Testis (tissue), 3 donors: ENCODE data around the gene TPM4. TPM values are rescaled to one million over a fixed set of nuclear protein-coding genes. Genes with fewer than 3 reads are reported as not detected.
"Not testable (repeated sequence)": the region's sequence is repeated elsewhere in the genome, so short reads cannot be mapped to it uniquely, and the experiment has no call there.

Experiments
- DNase-seq: peaks from one replicate; pipeline ENCODE4 v3.0.0-alpha.2; 2019
- H3K27ac ChIP-seq, 2 donors: fragments of 200-600 bp; sonication (generic); one replicate each; pipeline ENCODE4 v1.5.1; 2019
- H3K27me3 ChIP-seq: fragments of 200-600 bp; sonication (generic); one replicate; pipeline ENCODE4 v1.5.1; 2019
- H3K36me3 ChIP-seq: fragments of 200-600 bp; sonication (generic); one replicate; pipeline ENCODE4 v1.5.1; 2017; ENCODE audit warnings: low read depth; ENCODE audit errors: missing control alignments
- H3K4me1 ChIP-seq: fragments of 200-600 bp; sonication (generic); one replicate; pipeline ENCODE4 v1.5.1; 2019
- H3K4me3 ChIP-seq, 2 donors: fragments of 200-600 bp; sonication (generic); one replicate each; pipeline ENCODE4 v1.5.1; 2017 to 2019
- H3K9me3 ChIP-seq: fragments of 200-600 bp; sonication (generic); one replicate; pipeline ENCODE4 v1.5.1; 2017
- CTCF ChIP-seq, 3 experiments: fragments of 450-650 bp in 2 of 3; fragments of 200-600 bp in 1 of 3; sonication (generic) in 1 of 3; IDR thresholded peaks; one replicate each; pipeline ENCODE4 v1.5.1; 2016 to 2019; ENCODE audit warnings: antibody characterized with exemption in 3 of 3, mild to moderate bottlenecking in 2 of 3, moderate library complexity in 1 of 3
- POLR2A ChIP-seq: fragments of 450-650 bp; IDR thresholded peaks from one replicate; pipeline ENCODE4 v1.6.1; 2017; ENCODE audit warnings: antibody characterized with exemption, mild to moderate bottlenecking, moderate library complexity
- WGBS, 2 donors: methylation state at CpG; one replicate each; pipeline ENCODE4 v1.1.5; 2018; 5-methylcytosine and 5-hydroxymethylcytosine counted together
- intact Hi-C: fragments of 100-400 bp; cut with DNase I; formaldehyde crosslinking; loops from one replicate; pipeline ENCODE4 v1.15.1; 2023; ENCODE audit warnings: low total_unique reads
- polyA plus RNA-seq: library from polyadenylated mRNA; stranded (reverse); fragments of 350-450 nt; fragmentation: Illumina TruSeq; extraction: RNeasy Lipid Tissue Mini Kit (QIAGEN cat#74804); gene quantifications from one replicate; pipeline ENCODE4 v1.2.3, GENCODE V29; 2014; ENCODE audit warnings: low read depth, low replicate concordance; ENCODE audit not compliant: insufficient read depth
- total RNA-seq, 2 donors: library from RNA; depleted of rRNA; stranded (reverse); fragments of >200 nt; gene quantifications; one replicate each; pipeline ENCODE4 v1.2.3, GENCODE V29; 2016

The TPM4 gene
- total and polyA plus RNA-seq, 3 donors from 2014 or later = 212 to 271 (median 227) TPM

GRCh38 chr19:16084067-16084685, 7.9 kb downstream of the TPM4 start:
- H3K9me3 ChIP-seq = no peaks in the 10 kb centered on the region
- peaks cover 52% of the 10 kb centered on the region for H3K4me1 ChIP-seq
- H3K36me3 ChIP-seq = no peaks in the 10 kb centered on the region
- intact Hi-C loops = no loop called here
- TF ChIP-seq POLR2A (no peak), CTCF (IDR thresholded peaks at IDR 0.05) (no peak)
- no peaks in the 10 kb centered on the region for H3K27me3 ChIP-seq
- H3K27ac ChIP-seq = no peak overlapping the region
- DNase-seq = no peak
- no peak overlapping the region for H3K4me3 ChIP-seq
- 75 to 78% methylated on average over 11 of the region's 11 CpGs for WGBS, 2 donors

DNA sequence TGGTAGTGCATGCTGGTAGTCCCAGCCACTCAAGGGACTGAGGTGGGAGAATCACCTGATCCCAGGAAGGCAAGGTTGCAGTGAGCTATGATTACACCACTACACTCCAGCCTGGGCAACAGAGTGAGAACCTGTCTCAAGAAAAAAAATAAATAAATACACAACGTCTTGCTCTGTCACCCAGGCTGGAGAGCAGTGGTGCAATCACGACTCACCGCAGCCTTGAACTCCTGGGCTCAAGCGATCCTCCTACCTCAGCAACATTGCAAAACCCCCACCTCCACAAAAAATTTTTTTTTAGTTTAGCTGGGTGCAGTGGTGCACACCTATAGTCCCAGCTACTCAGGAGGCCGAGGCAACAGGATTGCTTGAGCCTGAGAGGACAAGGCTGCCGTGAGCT, 8.8 kb downstream of the TPM4 start:
- WGBS, 2 donors = 69 to 71% methylated on average over 6 of the region's 6 CpGs
- Histone ChIP-seq H3K9me3 (no peaks in the 10 kb centered on the region), H3K36me3 (no peaks in the 10 kb centered on the region), H3K4me1 (peaks cover 48% of the 10 kb centered on the region), H3K4me3 (no peak overlapping the region), H3K27me3 (no peaks in the 10 kb centered on the region), H3K27ac (peak overlapping the region in 1 of 2 donors; percentile 30)
- no peak for DNase-seq
- intact Hi-C loops = no loop called here
- TF ChIP-seq CTCF (IDR thresholded peaks at IDR 0.05) = no peak
- TF ChIP-seq POLR2A = no peak

GRCh38 chr19:16087404-16087803, 11.1 kb downstream of the TPM4 start:
- peak overlapping the region; percentile 16 to 48 for H3K27ac ChIP-seq
- WGBS, 2 donors = 79 to 86% methylated on average over 9 to 11 of the region's 11 CpGs
- intact Hi-C loops, H3K4me3 ChIP-seq, H3K36me3 ChIP-seq, DNase-seq, H3K9me3 ChIP-seq, H3K27me3 ChIP-seq: not testable (repeated sequence)
- peaks cover 43% of the 10 kb centered on the region for H3K4me1 ChIP-seq

DNA sequence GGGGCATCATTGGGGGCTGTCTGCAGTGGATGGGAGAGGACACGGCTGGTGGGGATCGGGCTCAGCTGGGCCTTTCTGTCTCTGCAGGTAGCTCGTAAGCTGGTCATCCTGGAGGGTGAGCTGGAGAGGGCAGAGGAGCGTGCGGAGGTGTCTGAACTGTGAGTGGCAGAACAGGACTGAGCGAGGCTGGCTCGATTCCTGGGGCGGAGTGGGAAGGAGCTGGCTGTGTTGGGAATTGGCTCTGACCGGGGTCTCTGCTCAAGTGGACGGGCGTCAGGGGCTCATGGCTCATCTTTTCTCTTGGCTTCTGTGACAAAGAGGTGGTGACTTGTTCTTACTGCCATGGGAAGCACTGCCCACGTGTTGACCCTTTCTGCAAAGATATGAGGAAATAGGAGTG, 11.6 kb downstream of the TPM4 start:
- WGBS, 2 donors = 51 to 52% methylated on average over 11 to 12 of the region's 12 CpGs
- Histone ChIP-seq H3K9me3 (no peaks in the 10 kb centered on the region), H3K27me3 (no peaks in the 10 kb centered on the region), H3K4me3 (no peak overlapping the region), H3K36me3 (no peaks in the 10 kb centered on the region), H3K4me1 (peaks cover 43% of the 10 kb centered on the region), H3K27ac (peak overlapping the region; percentile 16 to 48)
- intact Hi-C loops = no loop called here
- no peak for DNase-seq
- no peak for TF ChIP-seq CTCF (IDR thresholded peaks at IDR 0.05)
- no peak for TF ChIP-seq POLR2A

DNA sequence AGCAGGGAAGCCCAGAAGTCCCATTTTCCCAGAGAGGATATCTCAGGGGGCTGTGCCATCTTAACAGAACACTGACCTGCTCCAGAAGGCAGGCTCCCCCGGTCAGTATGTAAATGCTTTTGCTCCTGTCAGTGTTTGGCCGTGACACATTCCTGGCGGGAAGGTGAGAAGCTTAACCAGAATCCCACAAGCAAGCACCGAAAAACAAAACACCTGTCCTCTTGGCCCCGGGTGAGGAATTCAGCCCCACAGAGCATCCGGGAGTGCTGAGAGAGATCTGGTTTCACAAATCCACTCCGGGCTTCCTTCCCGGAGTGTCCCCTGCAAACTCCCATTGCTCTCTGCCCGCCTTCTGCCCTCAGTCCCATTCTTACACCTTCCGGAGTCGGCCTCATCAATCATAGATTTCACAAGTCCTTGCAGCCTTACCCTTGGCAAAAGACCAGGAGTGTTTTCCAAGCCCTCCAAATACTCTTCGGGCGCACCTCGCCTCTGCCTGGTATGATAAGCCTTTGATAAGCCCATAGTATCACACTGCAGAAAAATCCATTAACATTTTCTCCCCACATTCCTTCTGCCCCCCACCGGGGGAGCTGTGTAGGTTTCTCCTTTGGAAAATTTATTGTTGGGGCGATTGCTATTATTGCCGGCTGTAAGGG, 12.2 kb downstream of the TPM4 start:
- intact Hi-C loops = no loop called here
- peaks cover 43% of the 10 kb centered on the region for H3K4me1 ChIP-seq

More for the DNA sequence above, 12.2 kb downstream of the TPM4 start:
- Histone ChIP-seq H3K36me3 (no peaks in the 10 kb centered on the region), H3K9me3 (no peaks in the 10 kb centered on the region), H3K27me3 (no peaks in the 10 kb centered on the region), H3K27ac (peak overlapping the region; percentile 16 to 48), H3K4me3 (no peak overlapping the region)
- TF ChIP-seq POLR2A = no peak
- TF ChIP-seq CTCF (IDR thresholded peaks at IDR 0.05) = peak in 1 of 3 experiments; percentile 6
- no peak for DNase-seq
- WGBS, 2 donors = 51 to 53% methylated on average over 17 of the region's 17 CpGs
